NCI-H345 treated with DMSO at 0.1 percent for 48 hours (cell line): Measurements from ENCODE around the gene JDP2.
"Not testable (repeated sequence)": the region's sequence is repeated elsewhere in the genome, so short reads cannot be mapped to it uniquely, and the experiment has no call there.

Experiments
- DNase-seq: peaks from one replicate; lab custom pipeline; 2025; ENCODE audit not compliant: unreplicated experiment; lab: John Stamatoyannopoulos, UW

Gene JDP2

GRCh38 chr14:75454963-75455546 lies 27.2 kb downstream of the JDP2 start:
- no peak for DNase-seq

GRCh38 chr14:75456069-75456996 lies 28.5 kb downstream of the JDP2 start:
- no peak for DNase-seq

GRCh38 chr14:75456997-75457335 lies 29.1 kb downstream of the JDP2 start:
- no peak for DNase-seq

GRCh38 chr14:75457648-75458165 lies 29.9 kb downstream of the JDP2 start:
- no peak for DNase-seq

- no peak for DNase-seq
These were observed 30.5 kb downstream of the JDP2 start for GRCh38 chr14:75458305-75458704.

- no peak for DNase-seq
These were observed 31.4 kb downstream of the JDP2 start for GRCh38 chr14:75459099-75459741.

- DNase-seq = no peak
These were observed 32.0 kb downstream of the JDP2 start for GRCh38 chr14:75459791-75460190.

GRCh38 chr14:75460394-75460793 lies 32.6 kb downstream of the JDP2 start:
- no peak for DNase-seq

GRCh38 chr14:75461303-75461702 lies 33.5 kb downstream of the JDP2 start:
- no peak for DNase-seq

- no peak for DNase-seq
These were observed 34.0 kb downstream of the JDP2 start for GRCh38 chr14:75461755-75462349.

GRCh38 chr14:75464626-75465025 lies 36.8 kb downstream of the JDP2 start:
- no peak for DNase-seq

GRCh38 chr14:75467763-75468162 lies 39.9 kb downstream of the JDP2 start:
- no peak for DNase-seq

- no peak for DNase-seq
These were observed 41.3 kb downstream of the JDP2 start for GRCh38 chr14:75469164-75469563.

GRCh38 chr14:75469606-75470237 lies 41.9 kb downstream of the JDP2 start:
- peak; percentile 44 for DNase-seq

- no peak for DNase-seq
These were observed 42.5 kb downstream of the JDP2 start for GRCh38 chr14:75470238-75470797.

- no peak for DNase-seq
These were observed 43.2 kb downstream of the JDP2 start for GRCh38 chr14:75471059-75471458.

GRCh38 chr14:75474127-75474526 lies 46.3 kb downstream of the JDP2 start:
- not testable (repeated sequence) for DNase-seq

GRCh38 chr14:75476274-75476995 lies 48.6 kb downstream of the JDP2 start:
- DNase-seq = peak; percentile 82

GRCh38 chr14:75477881-75478280 lies 50.1 kb downstream of the JDP2 start:
- DNase-seq = no peak
